HepG2 (cell line): ENCODE measurements around the gene C5orf15. TPM values are rescaled to one million over a fixed set of nuclear protein-coding genes. Genes with fewer than 3 reads are reported as not detected.

Experiments
- ATAC-seq: fragments of 200-7000 bp; cut with Tn5 transposase; 3 replicates; pipeline ENCODE4 v1.9.1; 2020; ENCODE audit warnings: mild to moderate bottlenecking, moderate library complexity
- BruUV-seq: library from RNA; stranded (reverse); fragments of 400-500 nt; replicated peaks from 2 replicates; lab custom pipeline; 2021; lab: Mats Ljungman, UMichigan
- CTCF ChIA-PET: fragments of 300-600 bp; formaldehyde crosslinking; extraction: SDS; loops from one replicate; lab custom pipeline; 2021; ENCODE audit warnings: low total read pairs, inconsistent platforms, low intra/inter-chr PET ratio; lab: Yijun Ruan, JAX
- POLR2A ChIA-PET: fragments of 350-600 bp; sonication (Branson Sonifier 250); formaldehyde crosslinking; loops from one replicate; lab custom pipeline; 2020; ENCODE audit warnings: antibody characterized with exemption, inconsistent platforms; lab: Yijun Ruan, JAX
- DNase-seq: peaks from one replicate; pipeline ENCODE4 v3.0.0-alpha.2; 2015; ENCODE audit warnings: low spot score
- FAIRE-seq: peaks from 3 replicates; lab custom pipeline; 2011; peaks lifted over from hg19 to GRCh38; lab: Jason Lieb, UNC
- H2AFZ ChIP-seq: one replicate; pipeline ENCODE4 v1.6.1; 2011; ENCODE audit warnings: low read length, inconsistent platforms
- H3K27ac ChIP-seq: fragments of 300-600 bp; 3 replicates; pipeline ENCODE4 v1.8.0; 2011; ENCODE audit warnings: mixed run types, mild to moderate bottlenecking, mixed read lengths, low read length, inconsistent platforms; ENCODE audit not compliant: insufficient read depth; ENCODE audit errors: extremely low read length
- H3K27me3 ChIP-seq, 2 experiments: fragments of 200-600 bp in 1 of 2; 2 replicates in 1 of 2; 3 replicates in 1 of 2; pipeline versions ENCODE4 v1.6.0 to v1.8.0; 2011; ENCODE audit warnings: low read length in 2 of 2, mild to moderate bottlenecking in 2 of 2, moderate library complexity in 2 of 2, inconsistent platforms in 1 of 2; ENCODE audit not compliant: insufficient read depth in 2 of 2, control insufficient read depth in 1 of 2
- H3K36me3 ChIP-seq, 2 experiments: fragments of 200-600 bp in 1 of 2; replicated peaks in 1 of 2; 2 replicates in 1 of 2; 3 replicates in 1 of 2; pipeline versions ENCODE4 v1.5.1 to v1.8.0; 2011; ENCODE audit warnings: low read length in 2 of 2, inconsistent platforms in 1 of 2; ENCODE audit not compliant: insufficient read depth in 2 of 2, control insufficient read depth in 1 of 2
- H3K4me1 ChIP-seq: 2 replicates; pipeline ENCODE4 v1.5.1; 2012; ENCODE audit warnings: low read length, inconsistent platforms; ENCODE audit not compliant: insufficient read depth
- H3K4me2 ChIP-seq: 2 replicates; pipeline ENCODE4 v1.6.0; 2011; ENCODE audit warnings: low read depth, low read length, inconsistent platforms
- H3K4me3 ChIP-seq, 3 experiments: fragments of 200-600 bp in 1 of 3; sonication (generic), shearing (Covaris generic) in 1 of 3; replicated peaks in 1 of 3; 2 replicates each; pipeline ENCODE4 v1.5.1; 2011 to 2016; ENCODE audit warnings: low read length in 3 of 3, inconsistent platforms in 2 of 3, low read depth in 2 of 3, mild to moderate bottlenecking in 2 of 3, control low read depth in 1 of 3, mixed read lengths in 1 of 3; ENCODE audit not compliant: insufficient read depth in 1 of 3
- H3K79me2 ChIP-seq: one replicate; pipeline ENCODE4 v1.6.1; 2011; ENCODE audit warnings: low read length, inconsistent platforms; ENCODE audit not compliant: insufficient read depth
- H3K9ac ChIP-seq: 2 replicates; pipeline ENCODE4 v1.6.0; 2011; ENCODE audit warnings: mild to moderate bottlenecking, low read depth, low read length, inconsistent platforms; ENCODE audit not compliant: insufficient read depth
- H3K9me3 ChIP-seq: 2 replicates; pipeline ENCODE4 v1.5.1; 2012; ENCODE audit warnings: mild to moderate bottlenecking, low read length
- H4K20me1 ChIP-seq: 2 replicates; pipeline ENCODE4 v1.6.0; 2011; ENCODE audit warnings: inconsistent platforms, mild to moderate bottlenecking, low read length, moderate library complexity; ENCODE audit not compliant: insufficient read depth
- ATF2 ChIP-seq: sonication (generic); formaldehyde crosslinking; IDR thresholded peaks from 2 replicates; pipeline ENCODE4 v1.4.0; 2020; ENCODE audit warnings: missing genetic modification reagents
- ATF3 ChIP-seq: sonication (generic); formaldehyde crosslinking; IDR thresholded peaks from 2 replicates; pipeline ENCODE4 v1.4.0; 2020; ENCODE audit warnings: missing genetic modification reagents
- DMAP1 ChIP-seq: IDR thresholded peaks from 2 replicates; pipeline ENCODE4 v1.6.1; 2016
- HDAC1 ChIP-seq: sonication (generic); formaldehyde crosslinking; IDR thresholded peaks from 2 replicates; pipeline ENCODE4 v1.5.1; 2020; ENCODE audit warnings: mild to moderate bottlenecking, missing genetic modification reagents
- ISX ChIP-seq: sonication (generic); formaldehyde crosslinking; conservative IDR thresholded peaks from 2 replicates; pipeline ENCODE4 v1.5.0; 2020; ENCODE audit warnings: missing genetic modification reagents
- JUND ChIP-seq: sonication (generic); formaldehyde crosslinking; IDR thresholded peaks from 2 replicates; pipeline ENCODE4 v1.8.0; 2022; ENCODE audit warnings: mild to moderate bottlenecking, missing genetic modification reagents
- MED1 ChIP-seq: sonication (generic); formaldehyde crosslinking; IDR thresholded peaks from 2 replicates; pipeline ENCODE4 v1.4.0; 2020; ENCODE audit warnings: missing genetic modification reagents
- MTA1 ChIP-seq: sonication (generic); formaldehyde crosslinking; IDR thresholded peaks from 2 replicates; pipeline ENCODE4 v1.4.0; 2020; ENCODE audit warnings: missing genetic modification reagents, mild to moderate bottlenecking, borderline replicate concordance
- RFX1 ChIP-seq: fragments of 450-650 bp; IDR thresholded peaks from 2 replicates; pipeline ENCODE4 v1.6.1; 2017
- ZBTB4 ChIP-seq: sonication (generic); formaldehyde crosslinking; IDR thresholded peaks from 2 replicates; pipeline ENCODE4 v1.4.0; 2020; ENCODE audit warnings: missing genetic modification reagents, mild to moderate bottlenecking, borderline replicate concordance
- ZFX ChIP-seq: sonication (generic); formaldehyde crosslinking; IDR thresholded peaks from 2 replicates; pipeline ENCODE4 v1.4.0; 2020; ENCODE audit warnings: mild to moderate bottlenecking, low read depth, missing genetic modification reagents, moderate library complexity
- ZNF503 ChIP-seq: sonication (generic); formaldehyde crosslinking; IDR thresholded peaks from 2 replicates; pipeline ENCODE4 v1.4.0; 2020; ENCODE audit warnings: missing genetic modification reagents
- ZNF589 ChIP-seq: sonication (generic); formaldehyde crosslinking; conservative IDR thresholded peaks from 2 replicates; pipeline ENCODE4 v1.8.0; 2022; ENCODE audit warnings: mild to moderate bottlenecking, moderate library complexity, missing genetic modification reagents
- WGBS: methylation state at CpG from one replicate; pipeline ENCODE4 v1.1.6; 2017; ENCODE audit warnings: low lambda C conversion rate; 5-methylcytosine and 5-hydroxymethylcytosine counted together
- in situ Hi-C: cut with HindIII; loops from 2 replicates; pipeline ENCODE4 v1.10.0; 2017; ENCODE audit warnings: low pct_unique_long_range_greater_than_20kb; ENCODE audit not compliant: extremely low pct_ligation_motif_present
- intact Hi-C: fragments of 100-400 bp; cut with micrococcal nuclease; formaldehyde crosslinking; loops from one replicate; pipeline ENCODE4 v1.10.0; 2022; ENCODE audit not compliant: unreplicated experiment
- polyA plus RNA-seq, 8 experiments: library from polyadenylated mRNA; depleted of rRNA in 3 of 8; stranded (reverse) in 7 of 8; unstranded in 1 of 8; fragments of >200 nt; fragmentation: Illumina TruSeq in 4 of 8; extraction: Trizol in 4 of 8; gene quantifications; 2 replicates each; pipeline versions ENCODE4 v1.2.1 to v1.2.3, GENCODE V29; 2011 to 2016; ENCODE audit warnings: low read depth in 4 of 8, missing spikeins in 1 of 8, mixed read lengths in 1 of 8; ENCODE audit not compliant: insufficient read depth in 1 of 8
- total RNA-seq, 5 experiments: library from RNA; depleted of rRNA; stranded (reverse); fragments of >200 nt; fragmentation: Illumina TruSeq; extraction: Trizol; gene quantifications; 2 replicates each; pipeline ENCODE4 v1.2.3, GENCODE V29; 2016; ENCODE audit warnings: low read depth in 1 of 5
- TF ChIP-seq, protein P1 (sequence below): sonication (generic); formaldehyde crosslinking; IDR thresholded peaks from 2 replicates; pipeline ENCODE4 v1.8.1; 2023; ENCODE audit warnings: mild to moderate bottlenecking, missing genetic modification reagents, borderline replicate concordance
- TF ChIP-seq, protein P2 (sequence below): sonication (generic); formaldehyde crosslinking; IDR thresholded peaks from 2 replicates; pipeline ENCODE4 v1.4.0; 2020; ENCODE audit warnings: missing genetic modification reagents

C5orf15 gene
- total and polyA plus RNA-seq, 2 of the 13 experiments (the other 11 are each of a cell fraction or from before 2014, with no cell fraction given): 58.5 to 82.7 TPM

DNA sequence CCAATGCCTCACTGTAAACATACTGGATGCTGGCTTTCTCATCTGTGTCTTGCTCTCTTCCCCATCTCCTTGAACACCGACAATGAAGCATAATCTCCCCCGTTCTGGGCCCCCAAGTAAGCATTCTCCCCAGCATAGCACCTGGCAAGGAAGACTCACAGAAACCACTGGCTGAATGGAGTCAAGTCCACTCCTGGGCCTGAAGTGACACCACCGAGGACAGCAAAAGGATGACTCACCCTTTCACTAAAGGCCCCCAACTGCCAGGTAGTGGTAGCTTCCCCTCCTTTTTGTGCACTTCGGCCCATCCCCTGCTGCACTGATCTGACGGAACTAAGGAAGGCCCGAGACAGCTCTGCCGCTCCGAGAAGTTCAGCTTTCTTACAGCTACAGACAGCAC, 26.9 kb upstream of the C5orf15 start:
- WGBS: under 1% methylated on average over 8 of the region's 8 CpGs
- peak overlapping the region in 2 of 3 experiments; percentile 53 to 70; a peak in 5 of 6 replicates for H3K4me3 ChIP-seq
- H3K27ac ChIP-seq: peak overlapping the region; percentile 59
- H3K4me1 ChIP-seq: peaks cover 78% of the 10 kb centered on the region
- H3K9ac ChIP-seq: peak overlapping the region; percentile 65
- CTCF ChIA-PET: interaction anchor here (1.4 kb wide), 1 partner anchor 44 kb away, joined by 4 read pairs; no protein-coding TSS in a partner anchor
- no peak overlapping the region for H2AFZ ChIP-seq
- in situ Hi-C loops: no loop called here
- FAIRE-seq: peak; percentile 32
- no TSS peak for BruUV-seq
- H3K27me3 ChIP-seq: no peaks in the 10 kb centered on the region
- peaks cover 89% of the 10 kb centered on the region for H4K20me1 ChIP-seq
- H3K4me2 ChIP-seq: peak overlapping the region; percentile 87
- DNase-seq: peak; percentile 75
- H3K79me2 ChIP-seq: peaks cover 99% of the 10 kb centered on the region
- peaks cover 9 to 22% of the 10 kb centered on the region in 2 experiments; a peak in 4 of 5 replicates for H3K36me3 ChIP-seq
- peak; percentile 83 for ATAC-seq
- POLR2A ChIA-PET: interaction anchor here (1.3 to 7.4 kb wide), 7 partner anchors 10 to 104 kb away, joined by 5 to 94 read pairs (median 16); partner anchors contain the start of genes C5orf15 and VDAC1
- intact Hi-C loops: loop anchor here (2.0 kb wide), 1 partner anchor 15 kb away; no protein-coding TSS in a partner anchor
- H3K9me3 ChIP-seq: no peaks in the 10 kb centered on the region
- TF ChIP-seq, protein P1, sequence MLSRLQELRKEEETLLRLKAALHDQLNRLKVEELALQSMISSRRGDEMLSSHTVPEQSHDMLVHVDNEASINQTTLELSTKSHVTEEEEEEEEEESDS (CRISPR knock-in tag): no peak
- no peak for TF ChIP-seq RFX1
- TF ChIP-seq MTA1 (CRISPR knock-in tag): 0 out of 2 replicates have a peak, but pooled peaks have one; percentile 11
- no peak for TF ChIP-seq DMAP1
- 0 out of 2 replicates have a peak, but pooled peaks have one; percentile 6 for TF ChIP-seq ZNF503 (CRISPR knock-in tag)
- TF ChIP-seq MED1: 0 out of 2 replicates have a peak, but pooled peaks have one; percentile 38
- no peak for TF ChIP-seq ISX (CRISPR knock-in tag)
- TF ChIP-seq ZBTB4 (CRISPR knock-in tag): no peak
- TF ChIP-seq HDAC1 (CRISPR knock-in tag): peak; percentile 40
- peak; percentile 75 for TF ChIP-seq ZFX (CRISPR knock-in tag)
- TF ChIP-seq ZNF589 (CRISPR knock-in tag): no peak
- TF ChIP-seq ATF3 (CRISPR knock-in tag): peak; percentile 94
- TF ChIP-seq, protein P2, sequence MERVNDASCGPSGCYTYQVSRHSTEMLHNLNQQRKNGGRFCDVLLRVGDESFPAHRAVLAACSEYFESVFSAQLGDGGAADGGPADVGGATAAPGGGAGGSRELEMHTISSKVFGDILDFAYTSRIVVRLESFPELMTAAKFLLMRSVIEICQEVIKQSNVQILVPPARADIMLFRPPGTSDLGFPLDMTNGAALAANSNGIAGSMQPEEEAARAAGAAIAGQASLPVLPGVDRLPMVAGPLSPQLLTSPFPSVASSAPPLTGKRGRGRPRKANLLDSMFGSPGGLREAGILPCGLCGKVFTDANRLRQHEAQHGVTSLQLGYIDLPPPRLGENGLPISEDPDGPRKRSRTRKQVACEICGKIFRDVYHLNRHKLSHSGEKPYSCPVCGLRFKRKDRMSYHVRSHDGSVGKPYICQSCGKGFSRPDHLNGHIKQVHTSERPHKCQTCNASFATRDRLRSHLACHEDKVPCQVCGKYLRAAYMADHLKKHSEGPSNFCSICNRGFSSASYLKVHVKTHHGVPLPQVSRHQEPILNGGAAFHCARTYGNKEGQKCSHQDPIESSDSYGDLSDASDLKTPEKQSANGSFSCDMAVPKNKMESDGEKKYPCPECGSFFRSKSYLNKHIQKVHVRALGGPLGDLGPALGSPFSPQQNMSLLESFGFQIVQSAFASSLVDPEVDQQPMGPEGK (CRISPR knock-in tag): peak; percentile 63
- peak; percentile 25; the same call in 1 of the 2 replicates for TF ChIP-seq ATF2 (CRISPR knock-in tag)
- peak; percentile 95 for TF ChIP-seq JUND (CRISPR knock-in tag)
